GM19099 (cell line): ENCODE data around the gene CPLX1.

ENCODE experiments used
- POLR2A ChIP-seq: IDR thresholded peaks from 3 replicates; pipeline ENCODE4 v1.6.1; 2011; ENCODE audit warnings: low read depth; ENCODE audit not compliant: insufficient read length; ENCODE audit errors: extremely low read depth

The CPLX1 gene

DNA sequence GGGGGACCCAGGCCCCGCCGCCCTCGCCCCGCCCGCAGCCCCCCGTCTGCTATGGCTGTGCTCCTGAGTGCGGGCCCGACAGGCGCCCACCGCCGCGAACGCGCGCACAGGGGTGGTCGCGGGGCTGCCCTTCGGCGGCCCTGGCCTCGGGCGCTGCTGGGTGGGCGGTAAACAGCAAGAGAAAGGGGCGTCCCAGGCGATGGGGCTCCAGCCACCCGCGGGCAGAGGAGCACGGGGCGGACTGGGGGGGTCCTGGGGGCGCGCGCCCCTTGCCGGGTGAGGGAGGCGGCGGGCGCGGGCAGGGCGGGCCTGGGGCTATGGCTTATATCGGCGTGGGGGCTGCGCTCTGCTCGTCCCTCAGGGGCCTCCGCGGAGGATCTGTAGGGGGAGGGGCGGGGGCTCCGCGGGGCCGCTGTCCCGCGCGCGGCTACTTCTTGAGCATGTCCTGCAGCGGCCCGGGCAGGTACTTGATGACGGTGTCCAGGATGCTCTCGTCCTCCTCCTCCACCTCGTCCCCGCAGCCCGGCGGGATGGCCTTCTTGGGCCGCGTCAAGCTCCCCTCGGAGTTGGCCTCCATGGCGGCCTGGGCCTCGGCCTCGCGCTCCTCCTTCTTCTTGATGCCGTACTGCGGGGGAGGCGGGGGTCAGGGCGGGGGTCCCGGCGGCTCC, 39.7 kb downstream of the CPLX1 start:
- TF ChIP-seq POLR2A = no peak

DNA sequence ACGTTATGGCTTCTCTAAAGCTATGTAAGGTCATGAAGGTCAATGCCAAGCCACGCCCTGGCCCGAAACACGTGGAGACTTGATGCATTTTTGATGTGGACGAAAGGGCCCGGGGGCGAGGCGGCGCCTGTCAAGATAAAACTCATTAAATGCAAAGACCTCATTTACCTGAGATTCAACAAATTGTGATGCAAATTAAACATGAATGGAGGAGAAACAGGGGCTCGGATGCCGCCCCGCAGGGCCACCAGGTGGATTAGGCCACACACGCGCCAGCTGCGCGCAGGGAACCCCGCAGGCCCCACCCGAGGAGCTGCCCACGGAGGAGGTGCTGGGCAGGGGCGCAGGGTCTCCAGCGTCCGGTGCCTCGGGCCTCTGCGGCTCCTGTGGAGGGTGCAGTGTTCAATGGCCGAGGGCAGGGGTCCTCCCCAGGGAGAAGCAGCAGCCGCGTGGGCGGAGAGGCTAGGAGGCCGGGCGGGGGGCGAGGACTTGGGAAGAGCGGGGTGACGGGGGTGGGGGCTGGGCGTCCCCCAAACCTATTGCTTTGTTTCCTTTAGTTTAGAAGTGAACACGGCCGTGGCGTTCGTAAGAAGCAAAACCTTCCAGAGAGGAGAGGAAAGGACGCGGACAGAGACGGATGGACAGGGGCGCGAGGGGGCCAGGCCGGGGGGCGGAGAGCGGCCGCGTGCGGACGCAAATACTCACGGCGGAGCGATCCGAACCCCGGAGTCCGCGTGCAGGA, 40.4 kb downstream of the CPLX1 start:
- TF ChIP-seq POLR2A = no peak

DNA sequence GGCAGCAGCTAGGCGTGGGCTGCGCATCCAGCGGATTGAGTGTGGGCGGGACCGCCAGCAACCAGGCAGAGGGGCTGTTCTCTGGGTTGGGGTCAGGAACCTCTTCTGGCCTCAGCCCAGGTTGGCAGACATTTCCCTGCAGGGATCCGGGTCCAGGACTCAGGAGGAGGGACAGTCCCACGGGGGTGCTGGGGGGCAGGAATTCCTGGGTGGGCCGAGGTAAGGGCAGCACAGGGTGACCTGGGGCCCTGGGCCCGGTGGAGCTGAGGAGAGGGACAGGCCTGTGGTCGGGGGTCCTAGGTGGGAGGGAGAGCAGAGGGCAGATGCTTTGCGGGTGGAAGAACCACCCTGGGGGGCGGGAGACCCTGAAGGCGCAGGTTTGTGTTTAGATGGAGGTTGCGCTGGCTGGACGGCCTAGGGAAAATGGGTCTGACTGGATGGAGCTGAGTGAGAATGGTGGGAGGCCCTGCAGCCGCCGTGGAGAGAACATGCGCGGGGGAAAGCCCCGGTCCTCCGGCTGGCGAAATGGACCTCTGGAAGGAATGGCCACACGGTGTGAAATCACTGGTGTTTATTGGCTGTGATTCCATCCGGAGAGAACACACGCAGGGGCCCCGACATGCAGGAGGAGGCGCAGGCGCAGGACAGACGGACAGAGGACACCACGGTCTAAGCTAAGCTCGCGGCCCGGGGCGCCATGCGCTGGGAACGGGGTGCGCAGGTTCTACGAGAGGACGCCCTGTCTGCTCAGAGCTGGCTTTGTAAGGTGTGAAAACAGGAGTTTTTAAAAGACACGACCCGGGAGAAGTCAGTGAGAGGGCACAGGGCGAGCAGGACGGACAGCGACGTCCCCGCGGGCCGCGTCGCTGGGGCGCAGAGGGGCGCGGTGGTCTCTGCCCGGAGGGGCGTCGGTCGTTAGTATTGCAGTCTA, 41.3 kb downstream of the CPLX1 start:
- no peak for TF ChIP-seq POLR2A

DNA sequence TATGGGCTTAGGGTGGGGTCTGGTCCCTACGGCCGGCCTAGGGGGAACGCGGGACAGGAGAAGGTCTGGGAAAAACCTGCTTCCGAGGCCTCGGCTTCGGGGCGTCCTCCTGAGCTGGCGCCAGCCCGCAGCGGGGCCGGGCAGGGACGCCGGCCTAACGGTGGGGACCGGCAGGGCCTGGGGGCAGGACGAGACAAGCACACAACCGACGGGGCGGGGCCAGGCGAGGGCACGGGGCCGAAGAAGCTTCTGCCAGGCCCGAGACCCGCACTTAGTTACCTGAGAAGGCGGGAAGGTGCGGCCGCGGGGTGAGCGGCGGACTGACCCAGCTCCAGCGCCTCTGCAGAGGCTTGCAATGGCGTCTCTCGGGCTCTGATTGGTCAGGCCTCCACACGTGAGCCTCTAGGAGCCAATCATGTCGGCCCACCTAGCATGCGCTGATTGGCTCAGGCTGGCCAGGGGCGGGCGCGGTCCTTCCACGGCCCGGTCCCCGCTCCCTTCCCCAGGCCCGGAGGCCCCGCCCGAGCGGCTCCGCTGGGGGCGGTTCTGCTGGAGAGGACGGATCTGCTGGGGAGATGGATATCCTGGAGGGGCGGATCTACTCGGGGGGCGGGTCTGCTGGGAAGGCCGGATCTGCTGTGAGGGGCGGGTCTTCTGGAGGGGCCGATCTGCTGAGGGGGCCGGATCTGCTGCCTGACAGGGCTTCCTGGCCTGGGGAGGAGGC, 44.3 kb downstream of the CPLX1 start:
- TF ChIP-seq POLR2A = peak; percentile 95

DNA sequence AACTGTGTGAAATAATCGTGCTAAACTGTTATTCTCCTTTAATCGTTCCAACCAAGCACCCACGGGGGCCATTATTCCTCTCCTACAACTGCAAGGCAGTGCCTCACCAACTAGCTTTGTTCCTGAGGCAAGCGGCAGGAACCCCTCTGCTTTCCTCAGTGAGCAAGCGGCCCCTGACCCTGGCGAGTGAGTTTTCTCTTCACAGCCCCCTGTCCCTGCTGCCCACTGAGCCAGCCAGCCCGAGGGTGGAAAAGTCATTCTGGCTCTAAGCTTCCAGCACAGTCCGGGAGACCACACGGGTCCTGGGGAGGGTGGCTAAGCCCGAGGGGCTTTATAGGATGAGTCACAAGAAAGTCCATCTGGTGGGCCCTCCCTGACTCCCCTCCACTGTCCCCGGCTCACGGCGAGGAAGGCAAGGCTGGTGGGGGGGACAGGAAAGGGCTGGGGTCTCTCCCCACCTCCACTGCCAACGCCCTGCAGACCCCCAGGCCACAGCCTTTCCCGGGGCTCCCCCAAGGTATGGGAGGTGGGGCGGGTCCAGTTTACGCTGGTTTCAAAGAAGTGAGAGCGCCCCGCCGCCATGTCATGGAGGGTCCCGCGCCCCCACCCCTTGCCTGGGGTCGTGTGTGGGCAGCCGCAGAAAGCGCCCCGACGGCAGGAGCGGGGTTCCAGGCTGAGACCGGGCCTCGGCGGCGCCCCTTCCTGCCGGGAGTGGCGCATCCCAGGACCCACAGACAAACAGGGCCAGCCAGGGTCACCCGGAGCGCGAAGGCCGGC, 45.0 kb downstream of the CPLX1 start:
- no peak for TF ChIP-seq POLR2A

DNA sequence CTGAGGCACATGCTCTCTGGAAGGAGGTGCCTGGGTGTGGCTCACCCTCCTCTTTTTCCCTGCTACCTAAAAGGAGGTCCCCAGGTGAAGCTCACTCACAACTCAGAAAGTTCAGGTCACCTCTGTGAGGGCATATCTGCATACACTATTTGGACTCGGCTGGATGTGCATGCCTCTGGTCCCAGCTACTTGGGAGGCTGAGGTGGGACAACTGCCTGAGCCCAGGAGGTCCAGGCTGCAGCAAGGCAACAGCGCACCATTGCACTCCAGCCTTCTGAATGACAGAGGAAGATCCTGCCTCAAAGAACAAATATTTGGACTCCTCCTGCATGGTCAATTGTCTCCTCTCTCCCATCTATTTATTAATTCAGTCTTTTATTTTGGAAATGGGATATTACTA, 46.4 kb downstream of the CPLX1 start:
- no peak for TF ChIP-seq POLR2A

DNA sequence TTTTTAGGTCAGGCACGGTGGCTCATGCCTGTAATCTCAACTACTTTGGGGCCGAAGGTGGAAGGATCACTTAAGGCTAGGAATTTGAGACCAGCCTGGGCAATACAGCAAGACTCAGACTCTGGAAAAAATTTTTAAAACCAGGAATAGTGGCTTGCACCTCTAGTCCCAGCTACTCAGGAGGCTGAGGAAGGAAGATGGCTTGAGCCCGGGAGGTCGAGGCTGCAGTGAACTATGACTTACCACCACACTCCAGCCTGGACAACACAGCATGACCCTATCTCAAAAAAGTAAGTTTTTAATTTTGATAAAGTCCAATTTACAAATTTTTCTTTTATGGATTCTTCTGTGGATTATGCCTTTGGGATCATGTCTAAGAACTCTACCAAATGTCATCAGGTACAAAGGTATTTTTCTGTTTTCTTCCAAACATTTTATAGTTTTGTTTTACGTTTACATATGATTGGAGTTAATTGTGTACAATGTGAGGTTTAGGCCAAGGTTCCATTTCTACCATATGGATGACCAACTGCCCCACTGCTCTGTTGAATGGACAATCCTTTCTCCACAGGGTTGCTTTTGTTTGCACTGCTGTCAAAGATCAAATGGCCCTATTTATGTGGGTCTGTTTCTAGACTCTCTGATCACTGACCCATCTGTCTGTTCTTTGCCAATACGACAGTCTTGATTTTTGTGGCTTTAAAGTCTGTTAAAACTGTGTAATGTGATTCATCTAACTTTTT, 48.2 kb downstream of the CPLX1 start:
- TF ChIP-seq POLR2A = no peak

DNA sequence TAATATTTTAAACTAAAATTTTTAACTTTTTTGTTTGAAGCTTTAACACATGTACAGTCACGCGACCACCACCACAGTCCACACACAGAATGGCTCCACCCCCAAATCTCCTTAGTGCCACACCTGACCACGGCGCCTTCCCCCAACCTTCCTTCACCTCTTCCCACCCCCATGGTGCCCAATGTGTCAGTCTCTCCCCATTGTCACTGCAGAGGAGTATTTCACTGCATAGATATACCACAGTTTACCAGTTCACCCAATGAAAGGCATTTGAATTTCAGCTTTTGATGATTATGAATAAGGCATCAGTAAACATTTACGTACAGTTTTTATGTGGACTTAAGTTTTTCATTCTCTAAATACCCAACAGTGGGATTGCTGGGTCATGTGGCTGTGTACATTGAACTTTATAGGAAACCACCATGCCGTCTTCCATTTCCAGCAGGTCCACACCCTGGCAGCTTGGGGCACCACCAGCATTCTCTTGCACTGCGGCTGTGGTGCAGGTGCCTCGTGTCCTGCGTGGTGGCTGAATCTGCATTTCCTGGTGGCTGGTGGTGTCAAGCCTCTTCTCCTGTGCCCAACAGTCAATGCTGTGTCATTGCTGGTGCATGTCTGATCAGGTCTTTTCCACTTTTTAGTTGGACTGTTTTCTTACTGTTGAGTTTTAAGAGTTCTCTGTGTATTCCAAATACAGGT, 49.0 kb downstream of the CPLX1 start:
- TF ChIP-seq POLR2A = no peak

DNA sequence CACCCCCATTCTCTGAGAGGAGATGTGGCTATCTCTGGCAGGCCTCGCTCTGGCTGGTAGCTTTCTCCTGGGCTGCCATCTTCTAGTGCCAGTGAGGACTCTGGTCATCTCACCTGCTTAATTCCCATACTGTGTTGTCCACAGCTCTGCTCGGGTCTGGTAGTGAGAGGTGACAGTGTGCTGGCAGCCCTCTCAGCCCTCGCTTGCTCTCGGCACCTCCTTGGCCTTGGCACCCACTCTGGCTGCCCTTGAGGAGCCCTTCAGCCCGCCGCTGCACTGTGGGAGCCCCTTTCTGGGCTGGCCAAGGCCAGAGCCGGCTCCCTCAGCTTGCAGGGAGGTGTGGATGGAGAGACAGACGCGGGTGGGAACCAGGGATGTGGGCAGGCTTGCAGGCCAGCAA, 52.7 kb downstream of the CPLX1 start:
- no peak for TF ChIP-seq POLR2A

DNA sequence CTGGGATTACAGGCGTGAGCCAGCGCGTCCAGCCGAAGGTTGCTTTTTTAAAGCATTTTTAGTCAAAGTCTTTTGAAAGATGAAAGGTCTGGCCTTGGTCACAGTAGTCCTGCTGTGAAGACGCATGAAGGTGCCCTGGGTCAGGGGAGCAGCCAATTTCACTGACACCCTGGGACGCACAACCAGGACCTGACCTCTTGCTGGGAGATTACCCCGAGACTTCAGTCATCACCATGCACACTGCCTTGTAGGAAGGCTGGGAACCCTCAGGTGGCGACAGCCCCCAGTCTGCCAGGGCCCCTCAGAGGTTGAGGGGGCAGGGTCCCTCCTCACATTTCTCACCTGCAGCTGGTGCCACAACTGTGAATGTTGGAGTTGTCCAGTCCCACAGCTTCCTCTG, 53.2 kb downstream of the CPLX1 start:
- TF ChIP-seq POLR2A = no peak

DNA sequence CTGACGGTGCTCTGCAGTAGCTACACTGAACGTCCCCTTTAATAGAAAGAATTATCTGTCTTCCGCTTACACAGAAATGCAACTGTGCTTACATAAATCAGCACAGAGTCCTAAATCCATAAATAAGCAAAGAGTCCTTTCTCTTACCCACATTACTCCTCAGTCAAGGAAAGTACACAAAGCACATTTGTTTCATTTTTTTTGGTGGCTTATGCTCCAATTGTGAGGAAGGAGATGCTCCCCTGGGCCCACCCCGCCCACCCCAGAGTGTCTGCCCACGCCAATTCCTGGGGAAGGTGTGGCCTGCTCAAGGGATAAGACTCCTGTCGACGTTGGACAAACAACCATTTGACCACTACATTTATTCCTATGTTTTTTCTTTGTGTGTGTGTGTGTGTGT, 53.8 kb downstream of the CPLX1 start:
- TF ChIP-seq POLR2A = no peak

DNA sequence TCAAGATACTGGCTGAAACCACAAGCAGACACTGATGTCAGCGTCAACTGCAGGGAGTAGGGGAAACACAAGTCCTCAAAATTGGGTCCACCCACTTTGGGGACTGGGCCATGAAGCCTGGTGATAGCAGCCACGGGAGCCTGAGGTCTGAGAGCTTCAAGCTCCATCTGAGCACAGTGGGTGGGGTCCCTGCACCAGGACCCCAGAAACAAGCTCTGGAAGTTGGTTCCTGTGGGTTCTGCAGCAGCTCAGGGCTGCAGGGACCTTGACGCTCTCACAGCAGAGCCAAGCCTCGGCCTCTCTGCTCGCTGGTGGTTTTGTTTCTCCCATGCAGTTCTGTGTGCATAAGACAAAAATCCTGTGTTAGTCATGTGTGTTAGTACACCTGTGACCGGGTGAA, 54.5 kb downstream of the CPLX1 start:
- no peak for TF ChIP-seq POLR2A

DNA sequence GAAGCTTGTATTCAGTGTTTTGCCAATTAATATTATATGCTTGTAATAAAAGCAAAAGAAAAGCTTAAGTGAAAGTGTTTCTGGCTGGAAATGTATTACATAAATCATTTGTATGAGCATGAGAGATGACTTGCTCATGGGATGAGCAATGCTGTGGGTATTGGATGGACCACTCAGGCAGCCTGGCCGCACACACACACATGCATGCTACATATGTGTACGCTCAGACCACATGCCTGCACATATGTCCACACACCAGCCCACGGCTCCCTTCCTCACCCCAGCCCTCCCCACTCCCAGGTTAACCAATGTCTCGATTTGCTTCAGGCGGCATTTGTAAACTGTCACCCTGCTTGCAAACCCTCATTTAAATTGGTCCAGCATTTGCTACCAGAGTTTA, 55.9 kb downstream of the CPLX1 start:
- TF ChIP-seq POLR2A = no peak
